GM19023 (cell line): ENCODE measurements around the gene SEPTIN10.

Experiments
- ATAC-seq: cut with Tn5 transposase; IDR thresholded peaks from one replicate; pipeline ENCODE4 v1.9.1; 2021; ENCODE audit warnings: mild to moderate bottlenecking, moderate library complexity; ENCODE audit not compliant: unreplicated experiment

Gene SEPTIN10

DNA sequence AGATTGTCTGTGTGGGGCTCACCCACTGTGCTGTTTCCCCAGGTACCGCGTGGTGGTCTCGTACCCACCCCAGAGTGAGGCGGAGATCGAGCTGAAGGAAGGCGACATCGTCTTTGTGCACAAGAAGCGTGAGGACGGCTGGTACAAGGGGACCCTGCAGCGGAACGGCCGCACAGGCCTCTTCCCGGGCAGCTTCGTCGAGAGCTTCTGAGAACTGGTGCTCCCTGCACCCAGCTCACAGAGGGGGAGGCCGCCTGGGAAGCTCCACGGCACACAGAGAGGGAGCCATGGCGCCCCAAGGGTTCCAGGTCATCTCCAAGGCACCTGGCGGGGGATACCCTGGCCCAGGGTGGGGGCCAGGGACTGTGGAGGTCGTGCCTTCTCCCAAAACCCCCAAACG is 112.3 kb downstream of the SEPTIN10 start:
- no peak for ATAC-seq

DNA sequence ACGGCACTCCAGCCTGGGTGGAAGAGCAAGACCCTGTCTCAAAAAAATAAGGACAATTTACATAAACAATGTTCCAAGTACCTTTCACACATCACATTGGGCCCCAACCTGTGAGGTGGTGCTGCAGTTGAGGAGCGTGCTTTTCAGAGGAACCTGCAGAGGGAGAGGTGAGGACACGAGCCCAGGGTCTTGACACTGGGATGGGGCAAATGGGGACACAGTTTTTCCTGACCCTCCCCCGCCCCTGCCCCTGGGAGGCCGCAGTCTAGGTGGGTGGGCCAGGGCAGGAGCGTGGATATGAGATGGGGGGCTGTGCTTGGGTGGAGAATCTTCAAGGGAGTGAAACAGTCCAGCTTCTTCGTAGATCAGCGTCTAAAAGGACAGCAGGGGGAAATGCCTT is 112.9 kb downstream of the SEPTIN10 start:
- ATAC-seq, result no peak

DNA sequence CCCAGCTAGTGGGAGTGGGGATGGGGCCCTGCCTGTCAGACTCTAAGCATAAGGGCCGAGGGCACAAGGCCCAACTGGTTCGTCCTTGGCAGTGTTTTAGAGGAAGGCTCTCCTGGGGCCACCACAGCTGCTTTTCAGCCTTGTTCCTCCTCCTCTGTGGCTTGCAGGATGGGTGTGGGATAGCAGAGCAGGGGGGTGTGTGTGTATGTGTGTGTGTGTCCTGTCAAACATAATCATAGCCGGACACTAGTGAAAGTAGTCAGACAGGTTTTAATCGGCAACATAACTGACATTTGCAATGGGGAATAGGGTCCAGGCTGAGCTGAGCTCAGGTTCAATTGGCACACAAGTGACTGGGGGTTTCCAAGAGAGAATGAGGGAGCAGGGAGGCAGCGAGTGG is 114.2 kb downstream of the SEPTIN10 start:
- ATAC-seq, result no peak

DNA sequence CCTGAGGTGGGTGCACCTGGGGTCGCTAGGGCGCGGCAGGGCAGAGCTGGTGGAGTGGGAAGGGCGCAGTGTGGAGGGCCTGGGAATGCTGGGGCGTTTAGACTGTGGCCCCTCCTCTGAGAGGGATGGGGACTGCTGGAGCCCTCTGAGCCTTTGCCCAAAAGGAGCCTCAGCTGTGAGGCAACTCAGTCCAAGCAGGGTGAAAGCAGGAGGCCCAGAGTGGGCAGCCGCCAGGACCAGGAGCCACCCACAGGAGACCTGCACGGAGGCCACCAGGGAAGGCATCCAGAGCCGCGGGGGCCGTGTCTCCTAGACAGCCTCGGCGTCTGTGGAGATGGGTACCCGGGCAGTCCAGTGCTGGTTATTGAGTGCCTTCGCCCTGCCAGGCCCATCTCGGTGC is 114.9 kb downstream of the SEPTIN10 start:
- no peak for ATAC-seq

DNA sequence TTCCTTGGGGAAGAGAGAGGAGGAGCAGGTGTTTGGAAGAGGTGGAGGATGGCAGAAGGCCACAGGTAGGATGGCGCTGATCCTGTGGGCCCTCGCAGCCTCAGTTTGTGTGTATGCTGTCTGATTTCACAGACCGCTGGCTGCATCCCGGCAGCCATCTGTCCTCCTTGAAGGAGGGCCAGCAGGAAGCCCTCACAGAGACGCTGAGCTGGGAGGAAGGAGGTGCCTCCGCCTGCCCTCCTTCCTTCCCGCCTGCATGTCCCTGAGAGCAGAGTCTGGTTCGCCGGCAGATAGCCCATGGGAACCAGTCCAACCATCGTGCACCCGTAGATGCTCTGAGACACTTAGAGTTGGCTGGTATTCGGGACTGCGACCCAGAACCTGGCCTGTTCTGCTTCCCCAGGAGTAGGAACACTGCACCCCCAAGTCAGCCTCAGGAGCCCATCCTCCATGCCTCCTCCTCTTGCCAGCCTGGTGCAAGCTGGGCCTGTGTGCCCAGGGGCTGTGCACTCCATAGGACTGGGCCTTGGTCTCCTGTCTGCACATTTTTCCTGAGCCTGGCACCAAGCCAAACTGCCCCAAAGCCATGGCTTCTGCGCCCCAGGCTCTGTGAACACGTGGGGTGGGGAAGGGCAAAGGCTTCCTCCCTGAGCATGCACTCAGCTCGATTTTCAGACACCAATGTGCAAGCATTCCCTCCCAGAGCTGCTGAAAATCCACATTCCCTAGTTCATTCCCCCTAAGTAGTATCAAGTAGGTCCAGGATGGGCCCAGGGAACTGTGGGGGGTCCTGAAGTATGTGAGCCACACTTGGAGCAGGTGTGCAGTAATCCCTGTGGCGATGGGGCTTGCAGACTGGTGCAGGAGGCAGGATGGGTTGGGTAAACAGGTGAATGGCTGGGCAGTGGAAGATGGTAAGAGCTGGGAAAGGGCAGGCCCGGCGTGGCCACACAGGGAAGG is 115.6 kb downstream of the SEPTIN10 start:
- ATAC-seq, result no peak

DNA sequence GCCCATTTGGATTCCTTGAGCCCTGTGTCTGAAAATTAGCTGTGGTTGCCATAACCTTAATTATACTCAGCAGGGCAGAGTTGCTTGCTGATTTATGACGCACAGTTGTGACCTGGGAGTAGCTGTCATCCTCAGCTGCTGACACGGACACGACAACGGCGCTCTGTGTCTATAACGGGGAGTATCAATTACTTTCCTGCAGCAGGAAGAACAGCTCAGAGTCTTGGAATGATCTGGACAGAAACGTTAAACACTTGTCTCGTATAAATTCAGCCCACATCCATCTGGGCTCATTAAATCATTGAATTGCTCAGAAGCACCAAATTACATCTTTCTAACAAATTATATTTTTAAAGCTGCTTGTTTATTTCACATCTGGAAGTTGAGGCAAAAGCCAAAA is 116.3 kb downstream of the SEPTIN10 start:
- ATAC-seq, result no peak

DNA sequence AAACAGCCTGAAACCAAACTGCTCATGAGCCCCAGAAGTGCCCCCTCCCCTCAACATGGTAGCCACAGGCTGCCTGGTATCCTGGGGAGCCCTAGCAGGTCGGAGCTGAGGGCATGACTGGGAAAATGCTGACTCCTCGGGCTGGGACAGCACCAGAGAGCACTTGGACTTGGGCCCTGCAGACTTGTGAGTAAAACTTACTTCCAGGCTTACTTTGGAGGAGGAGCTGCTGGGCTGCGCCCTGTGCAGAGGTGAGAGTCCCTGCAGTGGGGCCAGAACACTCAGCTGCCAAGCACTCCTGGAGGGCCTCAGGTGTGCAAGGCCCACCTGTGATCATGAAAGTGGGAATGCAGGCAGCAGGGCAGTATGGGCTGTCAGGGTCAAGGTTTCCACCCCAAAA is 119.4 kb downstream of the SEPTIN10 start:
- ATAC-seq, result no peak

DNA sequence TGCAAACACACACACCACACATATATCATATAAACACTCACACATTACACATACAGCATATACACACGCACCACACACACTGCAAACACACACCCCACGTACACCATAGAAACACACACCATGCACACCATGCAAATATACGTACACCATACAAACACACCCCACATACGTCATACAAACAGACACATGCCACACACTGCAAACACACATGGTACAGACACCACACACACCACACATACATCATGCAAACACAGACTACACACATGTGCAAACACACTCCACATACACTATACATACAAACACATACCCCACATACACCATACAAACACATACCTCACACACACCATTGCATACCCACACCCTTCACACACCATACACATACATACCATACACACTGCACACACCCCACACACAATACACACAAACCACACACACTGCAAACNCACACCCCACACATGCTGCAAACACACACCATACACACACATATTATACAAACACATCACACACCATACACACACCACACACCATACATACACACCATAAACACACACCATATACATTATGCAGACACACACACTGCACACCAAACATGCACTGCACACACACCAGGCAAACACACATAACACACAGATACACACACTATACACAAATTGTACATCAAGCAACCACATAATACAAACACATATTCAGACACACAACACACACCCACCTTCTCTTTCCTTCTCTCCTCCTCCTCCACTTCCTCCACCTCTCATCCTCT is 120.4 kb downstream of the SEPTIN10 start:
- no peak for ATAC-seq
